ENCODE data around the gene CRTAC1.

CRTAC1 gene

GRCh38 chr10:98000346-98000745, 30.1 kb downstream of the CRTAC1 start:
- TF ChIP-seq CTCF (conservative IDR thresholded peaks at IDR 0.05; ENCODE audit: low read depth, low read length): no peak
- DNase-seq (ENCODE audit: low read depth): no peak
- no peak overlapping the region for H3K4me3 ChIP-seq (ENCODE audit: low read length)

GRCh38 chr10:97999923-98000248, 30.5 kb downstream of the CRTAC1 start:
- no peak for DNase-seq (ENCODE audit: low read depth)
- no peak for TF ChIP-seq CTCF (conservative IDR thresholded peaks at IDR 0.05; ENCODE audit: low read depth, low read length)
- H3K4me3 ChIP-seq (ENCODE audit: low read length): no peak overlapping the region

- no peak for DNase-seq (ENCODE audit: low read depth)
- TF ChIP-seq CTCF (conservative IDR thresholded peaks at IDR 0.05; ENCODE audit: low read depth, low read length): no peak
- H3K4me3 ChIP-seq (ENCODE audit: low read length): no peak overlapping the region
Measured at GRCh38 chr10:97999066-97999922, 31.1 kb downstream of the CRTAC1 start.

- no peak overlapping the region for H3K4me3 ChIP-seq (ENCODE audit: low read length)
- TF ChIP-seq CTCF (conservative IDR thresholded peaks at IDR 0.05; ENCODE audit: low read depth, low read length): no peak
- no peak for DNase-seq (ENCODE audit: low read depth)
Measured at GRCh38 chr10:97991871-97992270, 38.5 kb downstream of the CRTAC1 start.

GRCh38 chr10:97981816-97982215, 48.6 kb downstream of the CRTAC1 start:
- no peak overlapping the region for H3K4me3 ChIP-seq (ENCODE audit: low read length)
- no peak for TF ChIP-seq CTCF (conservative IDR thresholded peaks at IDR 0.05; ENCODE audit: low read depth, low read length)
- DNase-seq (ENCODE audit: low read depth): no peak

- DNase-seq (ENCODE audit: low read depth): no peak
- TF ChIP-seq CTCF (conservative IDR thresholded peaks at IDR 0.05; ENCODE audit: low read depth, low read length): no peak
- no peak overlapping the region for H3K4me3 ChIP-seq (ENCODE audit: low read length)
Measured at GRCh38 chr10:97977673-97978072, 52.7 kb downstream of the CRTAC1 start.

- TF ChIP-seq CTCF (conservative IDR thresholded peaks at IDR 0.05; ENCODE audit: low read depth, low read length): no peak
- H3K4me3 ChIP-seq (ENCODE audit: low read length): no peak overlapping the region
- no peak for DNase-seq (ENCODE audit: low read depth)
Measured at GRCh38 chr10:97975598-97975997, 54.8 kb downstream of the CRTAC1 start.

Data from retinal pigment epithelial cell (primary cell).